GM12878 (cell line): ENCODE measurements around the gene IMMP2L. TPM values are rescaled to one million over a fixed set of nuclear protein-coding genes. Genes with fewer than 3 reads are reported as not detected.
A peak's percentile ranks its signal among the peaks of the same experiment; 100 is the strongest.

Experiments
- ATAC-seq: fragments of 200-7000 bp; cut with Tn5 transposase; 3 replicates; pipeline ENCODE4 v1.9.1; 2020; ENCODE audit warnings: mild to moderate bottlenecking, moderate library complexity
- BruUV-seq: library from RNA; stranded (reverse); fragments of 400-500 nt; replicated peaks from 2 replicates; lab custom pipeline; 2021; lab: Mats Ljungman, UMichigan
- CTCF ChIA-PET: fragments of 300-600 bp; sonication (Branson Sonifier 250); formaldehyde crosslinking; extraction: SDS; loops from one replicate; lab custom pipeline; 2021; ENCODE audit warnings: inconsistent platforms; lab: Yijun Ruan, JAX
- POLR2A ChIA-PET: fragments of 350-600 bp; formaldehyde crosslinking; extraction: SDS; loops from one replicate; lab custom pipeline; 2021; ENCODE audit warnings: inconsistent platforms; lab: Charles Lee
- RAD21 ChIA-PET: fragments of 300-600 bp; sonication (Branson Sonifier 250); formaldehyde crosslinking; loops from one replicate; lab custom pipeline; 2023; ENCODE audit warnings: antibody characterized with exemption; ENCODE audit not compliant: unreplicated experiment; lab: Charles Lee
- SMC1A ChIA-PET: fragments of 300-600 bp; sonication (Branson Sonifier 250); formaldehyde crosslinking; loops from one replicate; lab custom pipeline; 2023; ENCODE audit not compliant: unreplicated experiment, uncharacterized antibody; lab: Charles Lee
- DNase-seq: peaks from one replicate; pipeline ENCODE4 v3.0.0-alpha.2; 2011; ENCODE audit warnings: low read depth, low spot score
- FAIRE-seq: peaks from 3 replicates; lab custom pipeline; 2011; peaks lifted over from hg19 to GRCh38; lab: Jason Lieb, UNC
- H2AFZ ChIP-seq: 2 replicates; pipeline ENCODE4 v1.6.0; 2011; ENCODE audit warnings: low read depth, low read length, control low read depth; ENCODE audit not compliant: control insufficient read depth
- H3K27ac ChIP-seq: 2 replicates; pipeline ENCODE4 v1.5.1; 2011; ENCODE audit warnings: control low read depth; ENCODE audit not compliant: control insufficient read depth, insufficient read depth
- H3K27me3 ChIP-seq, 2 experiments: replicated peaks in 1 of 2; 2 replicates each; pipeline versions ENCODE4 v1.6.0 to v1.6.1; 2011; ENCODE audit warnings: low read length in 1 of 2; ENCODE audit not compliant: control insufficient read depth in 2 of 2, insufficient read depth in 2 of 2
- H3K36me3 ChIP-seq, 2 experiments: 2 replicates each; pipeline ENCODE4 v1.5.1; 2011; ENCODE audit warnings: low read length in 1 of 2; ENCODE audit not compliant: control insufficient read depth in 2 of 2, insufficient read depth in 2 of 2
- H3K4me1 ChIP-seq: 2 replicates; pipeline ENCODE4 v1.6.1; 2011; ENCODE audit warnings: mild to moderate bottlenecking, low read length, moderate library complexity, mixed read lengths; ENCODE audit not compliant: control insufficient read depth, insufficient read depth
- H3K4me2 ChIP-seq: 2 replicates; pipeline ENCODE4 v1.6.0; 2011; ENCODE audit warnings: control low read depth; ENCODE audit not compliant: control insufficient read depth, insufficient read depth
- H3K4me3 ChIP-seq: fragments of 200-600 bp; sonication (generic); 2 replicates; pipeline ENCODE4 v1.5.1; 2016
- H3K79me2 ChIP-seq: 2 replicates; pipeline ENCODE4 v1.6.0; 2011; ENCODE audit warnings: low read length; ENCODE audit not compliant: control insufficient read depth, insufficient read depth
- H3K9ac ChIP-seq: 2 replicates; pipeline ENCODE4 v1.8.0; 2011; ENCODE audit warnings: low read length, control low read depth, mixed read lengths; ENCODE audit not compliant: control insufficient read depth, insufficient read depth
- H3K9me3 ChIP-seq: replicated peaks from 3 replicates; pipeline ENCODE4 v1.5.1; 2011; ENCODE audit warnings: mild to moderate bottlenecking, low read length; ENCODE audit not compliant: control insufficient read depth, insufficient read depth
- H4K20me1 ChIP-seq: 2 replicates; pipeline ENCODE4 v1.6.0; 2011; ENCODE audit not compliant: control insufficient read depth, insufficient read depth
- CEBPB ChIP-seq, 2 experiments: fragments of 150-350 bp in 1 of 2; IDR thresholded peaks; 2 replicates each; pipeline ENCODE4 v1.6.1; 2012 to 2014; ENCODE audit warnings: low read depth in 2 of 2, low read length in 2 of 2, borderline replicate concordance in 1 of 2, inconsistent platforms in 1 of 2
- FOXM1 ChIP-seq: IDR thresholded peaks from 2 replicates; pipeline ENCODE4 v1.6.1; 2012; ENCODE audit warnings: low read depth, mild to moderate bottlenecking, inconsistent platforms, low read length, moderate library complexity
- HDAC2 ChIP-seq: fragments of 200-600 bp; sonication (generic); IDR thresholded peaks from 2 replicates; pipeline ENCODE4 v1.6.1; 2017
- IKZF2 ChIP-seq, 2 experiments: fragments of 450-650 bp; IDR thresholded peaks; 2 replicates each; pipeline ENCODE4 v1.6.1; 2017; ENCODE audit warnings: mild to moderate bottlenecking in 2 of 2, moderate library complexity in 2 of 2
- KAT2A ChIP-seq: conservative IDR thresholded peaks from 2 replicates; pipeline ENCODE4 v1.6.1; 2011; ENCODE audit warnings: low read depth, low read length; ENCODE audit not compliant: control insufficient read depth
- MYB ChIP-seq: fragments of 150-350 bp; IDR thresholded peaks from 2 replicates; pipeline ENCODE4 v1.6.1; 2014; ENCODE audit warnings: mild to moderate bottlenecking, low read depth, low read length, borderline replicate concordance
- POU2F2 ChIP-seq: IDR thresholded peaks from 3 replicates; pipeline ENCODE4 v1.6.1; 2011; ENCODE audit warnings: low read depth, mild to moderate bottlenecking, low read length, borderline replicate concordance
- RAD51 ChIP-seq: fragments of 450-650 bp; IDR thresholded peaks from 2 replicates; pipeline ENCODE4 v1.6.1; 2016; ENCODE audit warnings: moderate library complexity, mild to moderate bottlenecking, inconsistent platforms
- SPI1 ChIP-seq: IDR thresholded peaks from 2 replicates; pipeline ENCODE4 v1.6.1; 2011; ENCODE audit warnings: low read depth, mild to moderate bottlenecking, low read length, moderate library complexity, borderline replicate concordance; ENCODE audit not compliant: insufficient read depth
- TARDBP ChIP-seq: IDR thresholded peaks from 2 replicates; pipeline ENCODE4 v1.6.1; 2016; ENCODE audit warnings: borderline replicate concordance
- TCF12 ChIP-seq: IDR thresholded peaks from 2 replicates; pipeline ENCODE4 v1.6.1; 2011; ENCODE audit warnings: low read depth, mild to moderate bottlenecking, low read length
- ZNF592 ChIP-seq: fragments of 450-650 bp; IDR thresholded peaks from 2 replicates; pipeline ENCODE4 v1.6.1; 2017; ENCODE audit warnings: mild to moderate bottlenecking, moderate library complexity
- WGBS: methylation state at CpG from one replicate; pipeline ENCODE4 v1.1.6; 2016; ENCODE audit warnings: low lambda C conversion rate; ENCODE audit not compliant: insufficient replicate concordance, insufficient coverage; ENCODE audit errors: missing lambda C conversion rate; 5-methylcytosine and 5-hydroxymethylcytosine counted together
- in situ Hi-C: fragments of 300-500 bp; cut with MboI; formaldehyde crosslinking; loops from 9 replicates; pipeline ENCODE4 v1.14.3; 2018; ENCODE audit warnings: mixed read lengths
- intact Hi-C: fragments of 100-400 bp; cut with micrococcal nuclease; formaldehyde crosslinking; loops from one replicate; pipeline ENCODE4 v1.14.2; 2022; ENCODE audit not compliant: unreplicated experiment
- polyA plus RNA-seq, 11 experiments: library from polyadenylated mRNA; depleted of rRNA in 4 of 11; unstranded in 6 of 11; stranded (reverse) in 5 of 11; fragments of >200 nt; fragmentation: Nextera tagmentation in 4 of 11; fragmentation: Illumina TruSeq in 1 of 11; extraction: Ambion mirVana in 4 of 11; extraction: Trizol in 1 of 11; gene quantifications; 1 replicate in 1 of 11; 2 replicates in 10 of 11; pipeline versions ENCODE4 v1.2.1 to v1.2.3, GENCODE V29; 2011 to 2016; ENCODE audit warnings: inconsistent platforms in 2 of 11, missing spikeins in 2 of 11, low read depth in 1 of 11
- total RNA-seq, 4 experiments: library from RNA; depleted of rRNA in 3 of 4; stranded (reverse); fragments of >200 nt in 3 of 4; fragmentation: Illumina TruSeq in 1 of 4; extraction: Trizol in 1 of 4; gene quantifications; 2 replicates each; pipeline versions ENCODE4 v1.2.1 to v1.2.3, GENCODE V29; 2013 to 2021
- TF ChIP-seq, protein P1 (sequence below): fragments of 450-650 bp; IDR thresholded peaks from 2 replicates; pipeline ENCODE4 v1.6.1; 2017; ENCODE audit warnings: mild to moderate bottlenecking

Gene IMMP2L
- total and polyA plus RNA-seq, 10 of the 15 experiments (the other 5 are each of a cell fraction or from before 2014, with no cell fraction given): 12.6 to 46.3 (median 19.6) TPM

- no peak for TF ChIP-seq ZNF592
- no peak for TF ChIP-seq HDAC2
- no peak for TF ChIP-seq MYB
- no peak for TF ChIP-seq FOXM1
- TF ChIP-seq IKZF2 (IDR thresholded peaks at IDR 0.05): peak in 1 of 2 experiments; percentile 24; a peak in 1 of 4 replicates
- TF ChIP-seq KAT2A: no peak
- no peak for TF ChIP-seq RAD51
- TF ChIP-seq TCF12: no peak
- no peak for TF ChIP-seq TARDBP
- no peak for TF ChIP-seq CEBPB (IDR thresholded peaks at IDR 0.05; ENCODE audit: borderline replicate concordance in 1 of 2, low read depth in 2 of 2, low read length in 2 of 2)
Observed at GRCh38 chr7:110891197-110891596, 671.1 kb downstream of the IMMP2L start (continued).

DNA sequence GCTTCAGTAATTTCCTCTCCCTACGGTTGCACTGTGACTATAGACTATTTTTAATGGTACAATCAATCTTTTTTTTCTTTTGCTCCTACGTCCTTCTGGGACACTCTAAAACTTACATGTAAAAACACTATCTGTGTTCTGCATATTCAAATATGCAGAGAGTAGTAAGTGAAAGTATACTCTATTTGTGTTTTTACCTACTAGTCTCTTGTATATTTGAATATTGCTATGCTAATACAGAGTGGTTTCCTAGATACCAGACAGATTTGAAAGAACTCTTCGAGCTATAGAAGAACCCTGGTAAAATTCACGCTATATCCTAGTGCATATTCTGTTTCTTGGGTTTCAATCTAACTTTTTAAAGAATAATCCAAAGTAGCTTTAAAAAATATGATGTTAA lies 672.2 kb downstream of the IMMP2L start:
- ChIA-PET RAD21 (no interaction called here), SMC1A (interaction anchor here (1.0 kb wide), 1 partner anchor 10 kb away, joined by 3 read pairs; no protein-coding TSS in a partner anchor), CTCF (interaction anchor here (0.5 kb wide), 1 partner anchor 265 kb away, joined by 3 read pairs; no protein-coding TSS in a partner anchor), POLR2A (no interaction called here)
- H3K9ac ChIP-seq: no peak overlapping the region
- H3K9me3 ChIP-seq: no peaks in the 10 kb centered on the region; the same call in 2 of the 3 replicates
- DNase-seq: no peak
- no peak for FAIRE-seq
- WGBS: 24% methylated on average over 4 of the region's 4 CpGs
- BruUV-seq: no TSS peak
- no peak overlapping the region for H3K4me2 ChIP-seq
- no peak overlapping the region for H3K27ac ChIP-seq
- H3K36me3 ChIP-seq: no peaks in the 10 kb centered on the region
- no peaks in the 10 kb centered on the region for H4K20me1 ChIP-seq
- no peak overlapping the region for H2AFZ ChIP-seq
- ATAC-seq: no peak
- no peaks in the 10 kb centered on the region for H3K27me3 ChIP-seq
- TF ChIP-seq SPI1 (no peak), POU2F2 (no peak)
- TF ChIP-seq, protein P1, sequence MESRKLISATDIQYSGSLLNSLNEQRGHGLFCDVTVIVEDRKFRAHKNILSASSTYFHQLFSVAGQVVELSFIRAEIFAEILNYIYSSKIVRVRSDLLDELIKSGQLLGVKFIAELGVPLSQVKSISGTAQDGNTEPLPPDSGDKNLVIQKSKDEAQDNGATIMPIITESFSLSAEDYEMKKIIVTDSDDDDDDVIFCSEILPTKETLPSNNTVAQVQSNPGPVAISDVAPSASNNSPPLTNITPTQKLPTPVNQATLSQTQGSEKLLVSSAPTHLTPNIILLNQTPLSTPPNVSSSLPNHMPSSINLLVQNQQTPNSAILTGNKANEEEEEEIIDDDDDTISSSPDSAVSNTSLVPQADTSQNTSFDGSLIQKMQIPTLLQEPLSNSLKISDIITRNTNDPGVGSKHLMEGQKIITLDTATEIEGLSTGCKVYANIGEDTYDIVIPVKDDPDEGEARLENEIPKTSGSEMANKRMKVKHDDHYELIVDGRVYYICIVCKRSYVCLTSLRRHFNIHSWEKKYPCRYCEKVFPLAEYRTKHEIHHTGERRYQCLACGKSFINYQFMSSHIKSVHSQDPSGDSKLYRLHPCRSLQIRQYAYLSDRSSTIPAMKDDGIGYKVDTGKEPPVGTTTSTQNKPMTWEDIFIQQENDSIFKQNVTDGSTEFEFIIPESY: no peak
- H3K4me3 ChIP-seq: no peak overlapping the region
- no peaks in the 10 kb centered on the region for H3K4me1 ChIP-seq
- H3K79me2 ChIP-seq: no peaks in the 10 kb centered on the region
- intact Hi-C loops: no loop called here
- in situ Hi-C loops: no loop called here
